Nephron progenitor cell (in vitro differentiated cells): ENCODE measurements around the gene FABP6.
"Not testable (repeated sequence)": the region's sequence is repeated elsewhere in the genome, so short reads cannot be mapped to it uniquely, and the experiment has no call there.

Experiments
- DNase-seq: peaks from one replicate; pipeline ENCODE4 v3.0.0; 2021
- H3K27ac Mint-ChIP-seq: 2 replicates; pipeline ENCODE4 v1.8.0; 2021; ENCODE audit warnings: mild to moderate bottlenecking, moderate library complexity, mixed read lengths
- H3K27me3 Mint-ChIP-seq: 2 replicates; pipeline ENCODE4 v1.8.0; 2021; ENCODE audit warnings: mild to moderate bottlenecking, low read depth, mixed read lengths; ENCODE audit not compliant: poor library complexity
- H3K36me3 Mint-ChIP-seq: 2 replicates; pipeline ENCODE4 v1.8.0; 2021; ENCODE audit warnings: low read depth, mixed read lengths
- H3K4me1 Mint-ChIP-seq: 2 replicates; pipeline ENCODE4 v1.8.0; 2021; ENCODE audit warnings: mixed read lengths
- H3K4me3 Mint-ChIP-seq: 2 replicates; pipeline ENCODE4 v1.8.0; 2021; ENCODE audit warnings: mild to moderate bottlenecking, moderate library complexity, mixed read lengths
- H3K9me3 Mint-ChIP-seq: 2 replicates; pipeline ENCODE4 v1.8.0; 2021; ENCODE audit warnings: mild to moderate bottlenecking, moderate library complexity, mixed read lengths
- TF ChIP-seq, protein P1 (sequence below): fragments of 200-600 bp; sonication (generic); IDR thresholded peaks from 2 replicates; pipeline ENCODE4 v1.5.0; 2021; ENCODE audit warnings: antibody characterized with exemption

The FABP6 gene

DNA sequence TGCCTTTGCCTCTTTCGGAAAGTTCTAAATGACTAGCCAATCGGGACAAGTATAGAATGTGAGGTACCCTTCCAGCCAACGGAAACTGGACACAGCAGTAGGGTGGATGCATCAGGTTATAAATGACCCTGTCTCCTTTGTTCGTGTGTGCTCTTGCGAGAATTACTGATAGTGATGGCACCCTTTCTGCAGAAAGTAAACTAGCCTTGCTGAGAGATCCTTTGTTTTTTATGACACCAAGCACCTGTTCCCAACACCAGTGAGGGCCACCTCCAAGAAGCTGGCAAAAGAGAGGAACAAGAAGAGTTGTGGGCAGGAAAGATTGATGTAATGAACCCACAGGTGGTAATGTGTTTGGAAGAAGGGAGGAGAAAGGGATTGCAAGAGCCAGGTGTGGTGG is 42.8 kb upstream of the FABP6 start:
- peak overlapping the region; percentile 60 for H3K4me3 Mint-ChIP-seq
- no peaks in the 10 kb centered on the region for H3K36me3 Mint-ChIP-seq
- peaks cover 52% of the 10 kb centered on the region for H3K4me1 Mint-ChIP-seq
- DNase-seq, result no peak
- no peak overlapping the region for H3K27ac Mint-ChIP-seq
- H3K9me3 Mint-ChIP-seq, result peaks cover 17% of the 10 kb centered on the region
- TF ChIP-seq, protein P1, sequence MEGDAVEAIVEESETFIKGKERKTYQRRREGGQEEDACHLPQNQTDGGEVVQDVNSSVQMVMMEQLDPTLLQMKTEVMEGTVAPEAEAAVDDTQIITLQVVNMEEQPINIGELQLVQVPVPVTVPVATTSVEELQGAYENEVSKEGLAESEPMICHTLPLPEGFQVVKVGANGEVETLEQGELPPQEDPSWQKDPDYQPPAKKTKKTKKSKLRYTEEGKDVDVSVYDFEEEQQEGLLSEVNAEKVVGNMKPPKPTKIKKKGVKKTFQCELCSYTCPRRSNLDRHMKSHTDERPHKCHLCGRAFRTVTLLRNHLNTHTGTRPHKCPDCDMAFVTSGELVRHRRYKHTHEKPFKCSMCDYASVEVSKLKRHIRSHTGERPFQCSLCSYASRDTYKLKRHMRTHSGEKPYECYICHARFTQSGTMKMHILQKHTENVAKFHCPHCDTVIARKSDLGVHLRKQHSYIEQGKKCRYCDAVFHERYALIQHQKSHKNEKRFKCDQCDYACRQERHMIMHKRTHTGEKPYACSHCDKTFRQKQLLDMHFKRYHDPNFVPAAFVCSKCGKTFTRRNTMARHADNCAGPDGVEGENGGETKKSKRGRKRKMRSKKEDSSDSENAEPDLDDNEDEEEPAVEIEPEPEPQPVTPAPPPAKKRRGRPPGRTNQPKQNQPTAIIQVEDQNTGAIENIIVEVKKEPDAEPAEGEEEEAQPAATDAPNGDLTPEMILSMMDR, result no peak
- H3K27me3 Mint-ChIP-seq, result peaks cover 4% of the 10 kb centered on the region

DNA sequence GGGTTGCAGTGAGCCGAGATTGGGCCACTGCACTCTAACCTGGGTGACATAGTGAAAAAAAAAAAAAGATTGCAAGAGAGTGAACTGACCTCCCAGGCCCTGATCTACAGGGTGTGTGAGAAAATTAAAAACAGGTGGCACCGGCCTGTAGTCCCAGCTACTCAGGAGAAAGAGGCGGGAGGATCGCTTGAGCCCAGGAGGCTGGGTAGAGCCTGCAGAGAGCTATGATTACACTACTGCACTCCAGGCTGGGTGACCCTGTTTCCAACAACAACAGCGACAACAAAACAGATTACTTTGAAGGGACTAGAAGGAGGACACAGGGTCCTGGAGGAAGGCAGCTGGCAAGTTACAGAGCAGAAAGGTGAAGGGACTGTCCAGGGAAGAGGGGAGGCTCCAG is 42.2 kb upstream of the FABP6 start:
- H3K27ac Mint-ChIP-seq, result peak overlapping the region; percentile 30
- H3K36me3 Mint-ChIP-seq, result no peaks in the 10 kb centered on the region
- peak overlapping the region; percentile 26 for H3K4me3 Mint-ChIP-seq
- TF ChIP-seq, protein P1, result no peak
- DNase-seq, result no peak
- H3K4me1 Mint-ChIP-seq, result peaks cover 48% of the 10 kb centered on the region
- peaks cover 17% of the 10 kb centered on the region for H3K9me3 Mint-ChIP-seq
- peaks cover 4% of the 10 kb centered on the region for H3K27me3 Mint-ChIP-seq

DNA sequence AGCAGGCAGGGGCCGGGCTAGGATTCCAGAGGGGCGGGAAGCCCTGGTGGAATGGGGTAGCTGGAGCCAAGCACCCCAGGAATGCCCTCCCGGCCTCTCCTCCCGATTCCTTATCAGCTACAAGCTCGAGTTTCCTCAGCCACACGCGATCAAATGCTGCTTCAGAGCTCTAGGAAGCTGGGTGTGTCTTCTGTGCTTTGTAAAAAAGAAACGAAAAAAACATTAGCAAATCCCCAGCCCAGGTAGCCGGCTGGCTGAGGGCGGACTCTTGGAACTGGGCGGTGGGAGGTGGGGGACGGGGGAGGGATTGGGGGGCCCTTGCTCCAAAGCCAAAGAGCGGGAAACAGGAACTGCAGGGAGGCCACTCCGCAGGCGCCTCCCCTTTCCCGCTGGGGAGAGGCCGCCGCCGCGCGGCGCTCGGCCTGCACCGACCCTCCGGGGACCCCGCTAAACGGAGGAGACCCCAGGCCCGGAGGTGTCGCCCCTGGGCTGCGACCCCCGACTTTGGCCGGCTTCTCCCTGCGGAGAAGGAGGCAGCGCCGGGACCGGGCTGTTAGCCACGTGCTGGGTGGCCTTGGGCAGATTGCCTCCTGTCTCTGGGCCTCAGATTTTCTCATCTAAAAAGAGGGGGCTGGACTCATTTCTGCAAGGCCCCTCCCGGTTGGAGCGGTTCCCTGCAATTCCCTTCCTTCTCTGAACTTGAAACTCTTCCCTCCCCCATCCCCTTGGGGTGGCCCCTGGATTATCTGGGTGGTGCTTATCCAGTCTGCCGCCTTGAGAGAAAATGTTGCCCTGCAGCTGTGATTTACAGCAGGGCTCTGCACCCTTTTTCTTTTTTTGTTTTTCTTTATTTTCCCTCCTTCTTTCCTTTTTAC is 40.9 kb upstream of the FABP6 start:
- Mint-ChIP-seq H3K4me3 (peak overlapping the region; percentile 70), H3K9me3 (peaks cover 25% of the 10 kb centered on the region), H3K27me3 (peaks cover 9% of the 10 kb centered on the region), H3K27ac (no peak overlapping the region), H3K4me1 (peaks cover 47% of the 10 kb centered on the region), H3K36me3 (no peaks in the 10 kb centered on the region)
- TF ChIP-seq, protein P1, result no peak
- peak; percentile 33 for DNase-seq

DNA sequence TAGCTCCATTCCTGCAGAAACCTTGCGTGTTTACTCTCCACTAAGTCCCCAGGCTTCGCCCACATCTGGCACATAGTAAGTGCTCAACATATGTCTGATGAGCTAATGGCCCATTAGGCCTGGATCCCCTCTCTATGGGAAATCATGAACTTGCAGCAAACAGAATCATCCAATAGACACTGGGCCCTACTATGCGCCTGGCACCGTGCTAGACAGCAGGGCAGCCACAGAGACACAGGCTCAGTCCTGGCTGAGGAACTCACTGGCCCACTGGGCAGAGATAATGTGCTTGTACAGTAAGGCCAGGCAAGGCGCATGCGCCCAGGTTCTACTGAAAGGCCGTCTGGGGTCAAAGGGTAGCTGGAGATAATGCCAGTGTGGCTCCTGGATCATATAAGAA is 36.9 kb upstream of the FABP6 start:
- no peak overlapping the region for H3K4me3 Mint-ChIP-seq

DNA sequence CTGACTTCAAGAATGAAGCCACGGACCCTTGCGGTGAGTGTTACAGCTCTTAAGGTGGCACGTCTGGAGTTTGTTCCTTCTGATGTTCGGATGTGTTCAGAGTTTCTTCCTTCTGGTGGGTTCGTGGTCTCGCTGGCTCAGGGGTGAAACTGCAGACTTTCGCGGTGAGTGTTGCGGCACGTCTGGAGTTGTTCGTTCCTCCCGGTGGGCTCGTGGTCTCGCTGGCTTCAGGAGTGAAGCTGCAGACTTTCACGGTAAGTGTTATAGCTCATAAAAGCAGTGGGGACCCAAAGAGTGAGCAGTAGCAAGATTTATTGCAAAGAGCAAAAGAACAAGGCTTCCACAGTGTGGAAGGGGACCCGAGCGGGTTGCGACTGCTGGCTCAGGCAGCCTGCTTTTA is 36.2 kb upstream of the FABP6 start:
- H3K36me3 Mint-ChIP-seq, DNase-seq, H3K27me3 Mint-ChIP-seq, H3K9me3 Mint-ChIP-seq, H3K4me3 Mint-ChIP-seq: not testable (repeated sequence)
- H3K4me1 Mint-ChIP-seq, result peaks cover 32% of the 10 kb centered on the region
- peak overlapping the region; percentile 93 for H3K27ac Mint-ChIP-seq

More for the DNA sequence above, 36.9 kb upstream of the FABP6 start:
- Mint-ChIP-seq H3K9me3 (peaks cover 9% of the 10 kb centered on the region), H3K27me3 (peaks cover 9% of the 10 kb centered on the region), H3K27ac (peak overlapping the region; percentile 73), H3K36me3 (no peaks in the 10 kb centered on the region), H3K4me1 (peaks cover 25% of the 10 kb centered on the region)
- DNase-seq, result no peak
- TF ChIP-seq, protein P1, result no peak

DNA sequence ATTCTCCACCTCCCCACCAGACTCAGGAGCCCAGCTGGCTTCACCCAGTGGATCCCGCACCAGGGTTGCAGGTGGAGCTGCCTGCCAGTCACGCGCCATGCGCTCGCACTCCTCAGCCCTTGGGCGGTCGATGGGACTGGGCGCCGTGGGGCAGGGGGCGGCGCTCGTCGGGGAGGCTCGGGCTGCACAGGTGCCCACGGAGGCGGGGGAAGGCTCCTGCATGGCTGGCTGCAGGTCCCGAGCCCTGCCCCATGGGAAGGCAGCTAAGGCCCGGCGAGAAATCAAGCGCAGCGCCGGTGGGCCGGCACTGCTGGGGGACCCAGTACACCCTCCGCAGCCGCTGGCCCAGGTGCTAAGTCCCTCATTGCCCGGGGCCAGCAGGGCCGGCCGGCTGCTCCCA is 35.5 kb upstream of the FABP6 start:
- H3K27ac Mint-ChIP-seq, H3K36me3 Mint-ChIP-seq, H3K27me3 Mint-ChIP-seq, H3K4me3 Mint-ChIP-seq, H3K9me3 Mint-ChIP-seq, DNase-seq: not testable (repeated sequence)
- H3K4me1 Mint-ChIP-seq, result peaks cover 36% of the 10 kb centered on the region
